ENCODE results near the gene ZNF341.
A peak's percentile ranks its signal among the peaks of the same experiment; 100 is the strongest.

ZNF341 gene

DNA sequence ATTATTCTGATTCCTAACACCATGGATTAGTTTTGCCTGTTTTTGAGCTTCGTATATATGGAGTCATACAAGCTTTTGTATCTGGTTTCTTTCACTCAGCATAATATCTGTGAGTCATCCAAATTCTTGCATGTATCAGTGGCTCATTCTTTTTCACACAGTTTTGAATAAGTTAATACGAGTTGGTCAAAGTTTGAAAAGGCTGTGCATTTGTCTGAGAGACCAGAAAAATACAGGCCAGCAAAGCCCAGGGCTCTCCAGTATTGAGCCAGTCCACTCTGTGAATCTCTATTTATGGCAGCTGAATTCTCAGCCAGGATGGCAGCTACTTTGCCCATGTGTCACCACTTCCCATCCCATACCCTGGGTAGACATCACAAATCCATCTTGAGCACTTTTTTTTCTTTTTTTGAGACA is 72.1 kb downstream of the ZNF341 start:
- DNase-seq: no peak

DNA sequence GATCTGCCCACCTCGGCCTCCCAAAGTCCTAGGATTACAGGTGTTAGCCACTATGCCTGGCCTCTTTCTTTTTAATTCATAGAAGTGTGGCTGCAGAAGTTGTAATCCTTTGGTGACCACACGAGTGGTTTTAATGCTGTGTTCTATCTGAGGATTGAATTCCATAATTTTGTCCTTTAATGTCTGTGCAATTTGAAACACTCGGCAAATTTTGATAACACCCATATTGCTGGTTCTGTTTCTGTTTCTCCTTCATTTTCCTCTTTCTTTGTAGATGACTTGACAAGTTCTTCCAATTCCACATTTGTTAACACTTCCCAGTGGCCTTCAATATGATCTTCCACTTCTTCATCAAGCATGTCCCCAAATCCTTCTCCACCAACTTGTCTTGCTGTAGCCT is 76.6 kb downstream of the ZNF341 start:
- no peak for DNase-seq

DNA sequence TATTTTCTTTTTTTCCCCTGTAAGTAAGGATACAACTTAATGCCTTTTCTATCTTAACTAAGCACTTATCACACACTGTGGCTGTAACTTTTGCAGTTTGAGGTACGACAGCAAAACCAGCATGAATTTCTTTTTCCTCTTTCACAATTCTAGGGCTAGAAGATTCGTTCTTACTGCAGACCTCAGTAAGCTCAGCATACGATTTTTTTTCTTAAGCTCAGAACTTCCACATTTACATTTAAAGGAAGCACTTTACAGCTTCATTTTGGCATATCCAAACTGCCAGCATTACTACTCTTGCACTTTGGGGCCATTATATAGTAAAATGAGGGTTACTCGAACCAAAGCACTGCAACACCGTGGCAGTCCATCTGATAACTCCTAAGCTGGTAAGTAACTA is 78.5 kb downstream of the ZNF341 start:
- DNase-seq: no peak

DNA sequence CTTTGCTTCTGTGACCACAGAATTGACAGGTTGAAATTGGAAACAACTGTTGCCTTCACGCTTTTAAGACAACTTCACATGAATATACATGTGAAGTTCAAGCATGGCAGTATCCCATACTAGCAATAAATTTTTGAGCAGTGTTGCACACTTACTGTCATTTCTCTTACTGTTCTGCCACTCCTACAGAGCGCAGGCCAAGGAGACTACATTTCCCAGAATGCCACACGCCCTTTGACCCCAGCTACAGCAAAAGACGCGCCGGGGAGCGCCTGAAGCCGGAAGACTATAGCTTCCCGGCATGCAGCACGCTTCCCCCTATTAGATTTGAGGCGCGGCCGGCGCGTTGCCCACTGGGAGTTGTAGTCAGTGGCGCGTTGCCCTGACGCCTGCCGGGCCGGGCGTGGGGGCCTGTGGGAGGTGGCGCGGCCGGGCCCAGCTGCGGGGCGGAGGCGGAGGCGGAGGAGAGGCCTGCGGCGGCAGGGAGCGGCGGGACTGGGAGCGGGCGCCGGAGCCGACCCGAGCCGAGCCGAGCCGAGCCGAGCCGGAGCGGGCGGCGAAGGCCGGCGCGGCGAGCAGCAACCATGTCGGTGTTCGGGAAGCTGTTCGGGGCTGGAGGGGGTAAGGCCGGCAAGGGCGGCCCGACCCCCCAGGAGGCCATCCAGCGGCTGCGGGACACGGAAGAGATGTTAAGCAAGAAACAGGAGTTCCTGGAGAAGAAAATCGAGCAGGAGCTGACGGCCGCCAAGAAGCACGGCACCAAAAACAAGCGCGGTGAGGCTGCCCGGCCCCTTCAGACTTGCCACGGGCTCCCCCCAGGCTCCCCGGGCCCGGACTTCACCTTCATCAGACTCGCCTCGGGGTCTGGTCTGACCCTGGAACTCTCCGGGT is 79.3 kb downstream of the ZNF341 start, which contains the start of gene CHMP4B:
CHMP4B (plus strand) TSS at position 464 of the 891 bp plus-strand sequence; CDS start at position 585, 121 bp downstream.
- peak; percentile 98 for DNase-seq

GRCh38 chr20:33811776-33812151 is 80.0 kb downstream of the ZNF341 start:
- DNase-seq: peak; percentile 6

DNA sequence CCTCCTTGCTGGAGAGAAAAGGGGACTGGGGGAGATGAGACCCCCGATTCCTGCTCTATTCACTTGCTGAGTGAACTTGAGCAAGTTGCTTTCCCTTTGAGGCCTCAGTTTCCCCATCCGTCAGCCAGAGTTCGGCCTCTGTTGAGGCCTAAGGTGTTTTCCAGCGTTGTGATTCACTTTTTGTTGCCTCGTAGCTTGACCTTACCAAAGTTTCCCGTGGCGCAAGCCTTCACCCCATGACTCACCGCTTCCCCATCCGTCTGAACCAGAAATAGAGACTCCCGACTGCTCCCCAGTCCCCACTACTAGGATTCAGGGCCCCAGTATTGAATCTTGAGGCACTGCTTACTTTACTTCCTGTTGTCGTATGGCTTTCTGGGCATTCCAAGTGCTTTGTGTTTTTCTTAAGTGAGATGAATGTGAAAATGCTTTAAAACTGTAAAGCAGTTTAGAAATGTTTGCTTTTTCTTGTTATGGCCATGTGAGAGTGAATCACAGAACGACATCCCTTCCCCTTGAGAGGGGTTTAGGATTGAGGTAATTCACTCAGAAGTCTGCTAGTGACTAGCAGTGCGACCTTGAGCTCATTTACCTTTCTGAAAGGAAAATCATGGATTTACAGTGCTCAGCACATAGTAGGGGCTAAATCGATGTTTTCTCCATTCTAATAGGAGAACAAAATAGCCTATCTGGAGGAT is 80.5 kb downstream of the ZNF341 start:
- peak; percentile 37 for DNase-seq

GRCh38 chr20:33812908-33813462 is 81.2 kb downstream of the ZNF341 start:
- DNase-seq: no peak

GRCh38 chr20:33814238-33814712 is 82.5 kb downstream of the ZNF341 start:
- no peak for DNase-seq

DNA sequence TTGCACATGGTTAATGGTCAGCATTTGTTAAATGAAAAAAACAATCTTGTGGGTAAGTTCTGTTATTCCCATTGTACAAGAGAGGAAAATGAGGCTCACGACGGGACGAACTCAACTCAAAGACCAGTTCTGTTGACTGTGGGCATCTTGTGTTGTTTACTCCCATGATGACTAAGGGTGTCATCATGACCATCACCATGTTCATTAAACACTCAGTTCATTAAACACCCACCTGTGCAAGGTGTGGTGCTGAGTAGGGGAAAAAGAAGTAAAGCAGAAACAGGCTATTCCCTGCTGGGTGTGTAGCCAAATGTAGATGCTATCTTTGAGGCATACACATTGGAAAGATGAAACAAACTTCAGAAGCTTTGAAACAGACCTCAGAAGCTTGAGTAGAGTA is 83.9 kb downstream of the ZNF341 start:
- DNase-seq: no peak

- DNase-seq: no peak
These were observed 84.4 kb downstream of the ZNF341 start for GRCh38 chr20:33816191-33816590.

- no peak for DNase-seq
These were observed 85.6 kb downstream of the ZNF341 start for GRCh38 chr20:33817411-33817810.

- DNase-seq: no peak
These were observed 87.7 kb downstream of the ZNF341 start for GRCh38 chr20:33819456-33819855.

DNA sequence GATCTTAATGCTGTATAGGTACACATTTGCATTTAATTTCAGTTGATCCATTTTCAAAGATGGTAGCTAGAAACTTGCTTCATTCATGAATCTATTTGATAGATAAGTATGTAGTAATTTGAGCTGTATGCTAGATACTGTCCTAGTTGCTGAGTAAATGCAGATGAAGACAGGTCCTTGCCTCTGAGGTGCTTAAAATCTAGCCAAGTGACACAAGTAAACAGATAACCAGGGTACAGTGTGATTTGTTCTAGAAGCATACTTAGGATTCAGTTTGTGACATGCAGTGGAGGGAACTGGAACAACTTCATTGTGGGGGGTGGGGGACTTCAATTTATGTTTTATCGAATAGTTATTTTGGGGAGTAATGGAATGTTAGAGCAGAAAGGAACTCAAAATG is 88.6 kb downstream of the ZNF341 start:
- DNase-seq: no peak

GRCh38 chr20:33821270-33821836 is 89.6 kb downstream of the ZNF341 start:
- DNase-seq: no peak

DNA sequence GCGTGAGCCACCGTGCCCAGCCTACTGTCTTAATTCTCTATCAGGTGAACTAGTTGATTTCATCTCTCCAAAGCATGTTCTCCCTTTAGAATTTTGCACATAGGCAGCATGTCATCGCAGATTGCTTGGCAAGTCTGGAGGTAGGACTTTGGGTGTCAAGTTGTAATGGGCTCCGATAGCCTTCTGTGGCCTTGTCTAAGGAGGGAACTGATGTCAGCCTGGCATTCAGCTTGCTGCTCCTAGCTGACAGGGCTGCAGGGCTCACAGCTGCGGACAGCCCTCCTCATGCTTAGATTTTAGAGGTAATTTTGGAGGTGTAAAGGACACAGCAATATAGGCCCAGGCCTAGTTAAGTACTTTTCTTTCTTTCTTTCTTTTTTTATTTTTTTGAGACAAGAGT is 90.6 kb downstream of the ZNF341 start:
- no peak for DNase-seq

DNA sequence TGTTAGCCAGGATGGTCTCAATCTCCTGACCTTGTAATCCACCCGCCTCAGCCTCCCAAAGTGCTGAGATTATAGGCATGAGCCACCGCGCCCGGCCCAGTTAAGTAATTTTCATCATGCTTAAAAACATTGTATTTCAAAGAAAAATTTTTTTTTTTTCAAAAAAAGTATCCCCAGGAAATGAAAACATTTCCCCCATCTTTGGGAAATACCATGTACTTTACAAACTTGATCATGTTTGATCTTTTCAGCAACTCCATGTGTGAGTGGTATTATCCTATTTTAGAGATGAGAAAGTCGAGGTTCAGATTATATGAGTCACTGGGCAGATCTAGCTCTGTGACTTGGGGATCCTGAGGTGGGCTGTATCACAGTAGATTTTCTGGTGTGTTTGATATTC is 91.2 kb downstream of the ZNF341 start:
- no peak for DNase-seq

GRCh38 chr20:33824852-33825251 is 93.1 kb downstream of the ZNF341 start:
- no peak for DNase-seq

GRCh38 chr20:33825340-33826269 is 93.8 kb downstream of the ZNF341 start:
- DNase-seq: no peak

DNA sequence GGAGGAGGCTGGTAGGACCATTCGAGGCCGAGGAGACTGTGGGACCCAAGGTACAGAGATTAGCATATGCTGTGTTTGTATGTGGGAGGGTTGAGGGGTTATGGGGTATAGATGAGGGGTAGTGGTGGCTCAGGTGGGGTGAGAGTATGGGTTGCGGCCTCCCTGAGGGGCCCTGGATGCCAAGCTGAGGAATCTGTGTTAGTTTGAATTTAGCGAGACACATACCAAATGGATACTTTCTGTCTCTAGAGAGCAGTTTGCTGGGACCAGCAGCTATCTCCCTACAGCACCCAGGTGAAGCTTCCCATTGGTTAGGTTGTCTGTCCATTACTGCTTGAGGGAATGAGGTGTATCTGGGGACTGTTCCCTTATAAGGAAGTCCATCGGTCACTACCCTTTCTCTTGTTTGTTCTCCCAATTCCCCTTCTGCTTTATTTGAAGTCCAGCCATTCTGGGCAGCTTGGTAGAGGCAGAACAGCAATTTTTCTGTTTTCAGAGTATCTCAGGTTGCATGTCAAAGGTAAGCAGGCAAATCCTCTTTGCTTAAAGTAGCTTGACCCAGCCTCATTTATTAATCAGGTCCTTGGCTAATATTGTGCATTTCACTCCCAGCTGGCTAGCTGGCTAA is 94.6 kb downstream of the ZNF341 start:
- DNase-seq: no peak

GRCh38 chr20:33827109-33827508 is 95.3 kb downstream of the ZNF341 start:
- DNase-seq: no peak

- no peak for DNase-seq
These were observed 96.0 kb downstream of the ZNF341 start for GRCh38 chr20:33827634-33828325.

All from CD4-positive, alpha-beta T cell treated with Interleukin-12 subunit alpha and Interleukin-12 subunit beta, for 1 hour (primary cell).